B cell (primary cell): ENCODE data around the gene UGT2B17. TPM values are rescaled to one million over a fixed set of nuclear protein-coding genes. Genes with fewer than 3 reads are reported as not detected.
"Not testable (repeated sequence)": the region's sequence is repeated elsewhere in the genome, so short reads cannot be mapped to it uniquely, and the experiment has no call there.

Source experiments
- ATAC-seq: fragments of 200-7000 bp; cut with Tn5 transposase; one replicate; pipeline ENCODE4 v1.10.0; 2021; ENCODE audit warnings: low read depth, mild to moderate bottlenecking, moderate number of reproducible peaks, moderate library complexity
- CTCF ChIA-PET: fragments of 350-600 bp; sonication (Branson Sonifier 250); formaldehyde crosslinking; loops from one replicate; lab custom pipeline; 2021; ENCODE audit warnings: antibody characterized with exemption, inconsistent platforms; lab: Charles Lee
- POLR2A ChIA-PET: fragments of 350-600 bp; sonication (Branson Sonifier 250); formaldehyde crosslinking; loops from one replicate; lab custom pipeline; 2021; ENCODE audit warnings: antibody characterized with exemption; lab: Charles Lee
- DNase-seq: peaks from one replicate; pipeline ENCODE4 v3.0.0; 2013
- H2AFZ ChIP-seq: 2 replicates; pipeline ENCODE4 v1.6.1; 2012; ENCODE audit warnings: mild to moderate bottlenecking, low read depth, low read length; ENCODE audit not compliant: insufficient read depth, poor library complexity, severe bottlenecking
- H3K27ac ChIP-seq, 2 donors: 1 replicate in 1 of 2; 2 replicates in 1 of 2; pipeline ENCODE4 v1.5.1; 2012 to 2013; ENCODE audit warnings: low read length in 2 of 2, mild to moderate bottlenecking in 2 of 2, moderate library complexity in 1 of 2
- H3K27me3 ChIP-seq, 4 experiments: fragments of 200-600 bp in 1 of 4; sonication (generic) in 1 of 4; replicated peaks in 1 of 4; 1 replicate in 2 of 4; 2 replicates in 2 of 4; pipeline versions ENCODE4 v1.6.1 to v1.7.0; 2013 to 2016; ENCODE audit warnings: low read length in 3 of 4, mild to moderate bottlenecking in 2 of 4, mixed read lengths in 1 of 4, moderate library complexity in 1 of 4; ENCODE audit not compliant: insufficient read depth in 4 of 4, control insufficient read depth in 3 of 4; ENCODE audit errors: control extremely low read depth in 1 of 4
- H3K36me3 ChIP-seq, 2 experiments: replicated peaks in 1 of 2; 1 replicate in 1 of 2; 2 replicates in 1 of 2; pipeline versions ENCODE4 v1.6.1 to v1.7.1; 2013; ENCODE audit warnings: low read length in 1 of 2; ENCODE audit not compliant: insufficient read depth in 2 of 2, control insufficient read depth in 1 of 2; ENCODE audit errors: control extremely low read depth in 1 of 2, extremely low read depth in 1 of 2
- H3K4me1 ChIP-seq, 2 donors: fragments of 200-600 bp in 1 of 2; sonication (generic) in 1 of 2; 1 replicate in 1 of 2; 2 replicates in 1 of 2; pipeline versions ENCODE4 v1.5.1 to v1.6.1; 2013 to 2017; ENCODE audit warnings: low read length in 2 of 2; ENCODE audit not compliant: control insufficient read depth in 2 of 2, insufficient read depth in 2 of 2
- H3K4me2 ChIP-seq: replicated peaks from 2 replicates; pipeline ENCODE3; 2012; ENCODE audit warnings: mild to moderate bottlenecking, low read depth, low read length; ENCODE audit not compliant: poor library complexity, severe bottlenecking
- H3K4me3 ChIP-seq, 5 experiments: fragments of 200-600 bp in 1 of 5; sonication (generic) in 1 of 5; 1 replicate in 3 of 5; 2 replicates in 2 of 5; pipeline versions ENCODE4 v1.5.1 to v1.7.0; 2011 to 2016; ENCODE audit warnings: low read length in 4 of 5, mild to moderate bottlenecking in 4 of 5, low read depth in 2 of 5, control low read depth in 1 of 5, moderate library complexity in 1 of 5; ENCODE audit not compliant: insufficient read depth in 1 of 5; ENCODE audit errors: control extremely low read depth in 1 of 5, extremely low read depth in 1 of 5
- H3K79me2 ChIP-seq: fragments of 200-600 bp; sonication (generic); one replicate; pipeline ENCODE4 v1.6.0; 2016; ENCODE audit warnings: low read length; ENCODE audit not compliant: control insufficient read depth, insufficient read depth
- H3K9ac ChIP-seq: fragments of 200-600 bp; sonication (generic); 2 replicates; pipeline ENCODE4 v1.6.1; 2017; ENCODE audit warnings: mild to moderate bottlenecking, low read length, moderate library complexity
- H3K9me3 ChIP-seq, 3 donors: one replicate each; pipeline versions ENCODE4 v1.6.1 to v1.7.1; 2013; ENCODE audit warnings: low read length in 2 of 3; ENCODE audit not compliant: control insufficient read depth in 2 of 3, insufficient read depth in 1 of 3; ENCODE audit errors: control extremely low read depth in 1 of 3
- H4K20me1 ChIP-seq: 2 replicates; pipeline ENCODE4 v1.6.0; 2012; ENCODE audit warnings: mild to moderate bottlenecking, low read length; ENCODE audit not compliant: insufficient read depth, control insufficient read depth, poor library complexity, severe bottlenecking
- H3K27ac Mint-ChIP-seq: one replicate; pipeline ENCODE4 v1.8.0; 2021; ENCODE audit warnings: mixed read lengths
- H3K27me3 Mint-ChIP-seq: one replicate; pipeline ENCODE4 v1.8.0; 2021; ENCODE audit warnings: mixed read lengths
- H3K4me1 Mint-ChIP-seq: one replicate; pipeline ENCODE4 v1.8.0; 2021; ENCODE audit warnings: mixed read lengths
- H3K4me3 Mint-ChIP-seq: one replicate; pipeline ENCODE4 v1.8.0; 2021; ENCODE audit warnings: mixed read lengths
- H3K9me3 Mint-ChIP-seq: one replicate; pipeline ENCODE4 v1.8.0; 2022; ENCODE audit warnings: mixed read lengths; ENCODE audit not compliant: insufficient read depth
- EZH2 ChIP-seq: IDR thresholded peaks from 2 replicates; pipeline ENCODE4 v1.6.1; 2012; ENCODE audit warnings: borderline replicate concordance, low read depth, mild to moderate bottlenecking, moderate library complexity, low read length; ENCODE audit not compliant: insufficient read depth, poor library complexity, severe bottlenecking
- WGBS: methylation state at CpG from one replicate; pipeline ENCODE4 v1.1.5; 2013; ENCODE audit warnings: missing lambda C conversion rate; ENCODE audit not compliant: insufficient coverage; 5-methylcytosine and 5-hydroxymethylcytosine counted together
- intact Hi-C: fragments of 100-400 bp; cut with micrococcal nuclease; formaldehyde crosslinking; loops from one replicate; pipeline ENCODE4 v1.10.0; 2022
- polyA plus RNA-seq: library from polyadenylated mRNA; depleted of rRNA; stranded (reverse); fragments of >200 nt; gene quantifications from 2 replicates; pipeline ENCODE4 v1.2.3, GENCODE V29; 2012
- total RNA-seq, 2 donors: library from RNA; stranded (reverse); fragments of 120-200 nt in 1 of 2; gene quantifications; 1 replicate in 1 of 2; 2 replicates in 1 of 2; pipeline versions ENCODE4 v1.2.3 to v1.2.4, GENCODE V29; 2013 to 2022
- TF ChIP-seq, protein P1 (sequence below): fragments of 200-600 bp; IDR thresholded peaks from one replicate; pipeline ENCODE4 v1.8.0; 2022; ENCODE audit warnings: antibody characterized with exemption, mild to moderate bottlenecking

UGT2B17 gene
- total and polyA plus RNA-seq, 2 donors (not counting 1 experiment from before 2014, with no cell fraction given), result 0.52 TPM; not detected in 1

DNA sequence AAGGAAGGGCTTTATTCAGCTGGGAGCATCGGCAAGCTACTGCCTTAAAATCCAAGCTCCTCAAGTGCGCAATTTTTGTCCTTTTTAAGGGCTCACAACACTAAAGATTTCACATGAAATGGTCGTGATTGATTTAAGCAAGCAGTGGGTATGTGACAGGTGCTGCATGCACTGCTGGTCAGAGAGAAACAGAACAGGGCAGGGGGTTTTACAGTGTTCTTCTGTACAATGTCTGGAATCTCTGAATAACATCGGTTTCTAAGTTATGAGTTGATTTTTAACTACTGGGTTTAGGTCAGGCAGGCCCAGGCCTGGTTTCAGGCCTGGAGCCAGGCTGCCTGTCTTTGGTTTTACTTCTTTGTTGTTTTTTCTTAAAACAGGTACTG lies 6.0 kb downstream of the UGT2B17 start:
- H3K9ac ChIP-seq, result no peak overlapping the region
- Mint-ChIP-seq H3K4me3 (no peak overlapping the region), H3K27me3 (no peaks in the 10 kb centered on the region), H3K9me3 (no peaks in the 10 kb centered on the region), H3K27ac (peak overlapping the region; percentile 74), H3K4me1 (peaks cover 15% of the 10 kb centered on the region)
- TF ChIP-seq, protein P1, sequence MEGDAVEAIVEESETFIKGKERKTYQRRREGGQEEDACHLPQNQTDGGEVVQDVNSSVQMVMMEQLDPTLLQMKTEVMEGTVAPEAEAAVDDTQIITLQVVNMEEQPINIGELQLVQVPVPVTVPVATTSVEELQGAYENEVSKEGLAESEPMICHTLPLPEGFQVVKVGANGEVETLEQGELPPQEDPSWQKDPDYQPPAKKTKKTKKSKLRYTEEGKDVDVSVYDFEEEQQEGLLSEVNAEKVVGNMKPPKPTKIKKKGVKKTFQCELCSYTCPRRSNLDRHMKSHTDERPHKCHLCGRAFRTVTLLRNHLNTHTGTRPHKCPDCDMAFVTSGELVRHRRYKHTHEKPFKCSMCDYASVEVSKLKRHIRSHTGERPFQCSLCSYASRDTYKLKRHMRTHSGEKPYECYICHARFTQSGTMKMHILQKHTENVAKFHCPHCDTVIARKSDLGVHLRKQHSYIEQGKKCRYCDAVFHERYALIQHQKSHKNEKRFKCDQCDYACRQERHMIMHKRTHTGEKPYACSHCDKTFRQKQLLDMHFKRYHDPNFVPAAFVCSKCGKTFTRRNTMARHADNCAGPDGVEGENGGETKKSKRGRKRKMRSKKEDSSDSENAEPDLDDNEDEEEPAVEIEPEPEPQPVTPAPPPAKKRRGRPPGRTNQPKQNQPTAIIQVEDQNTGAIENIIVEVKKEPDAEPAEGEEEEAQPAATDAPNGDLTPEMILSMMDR, result no peak
- no peak for TF ChIP-seq EZH2
- H3K4me2 ChIP-seq, result no peak overlapping the region
- H2AFZ ChIP-seq, result no peak overlapping the region
- ChIA-PET POLR2A (no interaction called here), CTCF (no interaction called here)
- no peak overlapping the region for H3K4me3 ChIP-seq
- intact Hi-C loops, result loop anchor here (5.0 kb wide), 1 partner anchor 223 kb away; no protein-coding TSS in a partner anchor
- H3K27ac ChIP-seq, result no peak overlapping the region
- WGBS, result 73% methylated on average over 2 of the region's 4 CpGs
- peak; percentile 25 for DNase-seq
- ATAC-seq, result no peak
- no peaks in the 10 kb centered on the region for H3K79me2 ChIP-seq
- H3K4me1 ChIP-seq, result peaks cover 0 to 9% of the 10 kb centered on the region in 2 donors
- no peaks in the 10 kb centered on the region for H3K9me3 ChIP-seq
- H4K20me1 ChIP-seq, result no peaks in the 10 kb centered on the region
- H3K27me3 ChIP-seq, result no peaks in the 10 kb centered on the region
- H3K36me3 ChIP-seq, result no peaks in the 10 kb centered on the region

DNA sequence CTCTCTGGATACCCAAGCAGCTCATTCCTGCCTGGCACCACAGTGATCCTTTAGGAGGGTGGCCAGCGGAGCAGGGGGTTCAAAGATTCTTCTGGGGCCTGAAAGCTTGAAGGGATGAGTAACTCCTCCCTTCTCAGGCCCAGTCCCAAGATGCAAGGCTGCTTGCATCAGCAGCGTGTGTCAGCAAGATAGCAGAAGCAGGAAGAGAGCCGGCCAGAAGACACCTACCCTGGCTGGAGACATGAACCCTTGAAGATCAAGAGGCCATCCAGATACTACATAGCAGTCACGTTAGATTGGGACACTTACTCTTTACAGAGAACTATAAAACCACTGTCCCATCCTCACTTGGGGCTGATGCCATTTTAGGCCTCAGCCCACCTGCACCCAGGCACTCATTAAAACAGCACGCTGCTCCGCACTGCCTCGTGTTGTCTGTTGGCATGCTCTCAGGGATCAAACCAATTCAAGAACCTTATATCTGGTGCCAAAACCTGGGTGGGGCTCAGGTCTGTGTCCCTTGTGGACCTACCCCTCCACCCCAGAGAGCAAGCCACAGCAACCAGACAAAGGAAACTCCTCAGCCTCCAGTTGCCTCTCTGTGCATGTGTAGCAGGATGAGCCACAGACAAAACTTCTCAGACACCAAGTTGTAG lies 6.5 kb downstream of the UGT2B17 start:
- Histone ChIP-seq H3K4me2 (no peak overlapping the region), H2AFZ (no peak overlapping the region), H3K79me2 (no peaks in the 10 kb centered on the region), H3K36me3 (no peaks in the 10 kb centered on the region), H4K20me1 (no peaks in the 10 kb centered on the region), H3K9me3 (no peaks in the 10 kb centered on the region), H3K4me3 (no peak overlapping the region), H3K27ac (peak overlapping the region in 1 of 2 donors; percentile 15), H3K4me1 (peaks cover 0 to 9% of the 10 kb centered on the region in 2 donors), H3K9ac (no peak overlapping the region), H3K27me3 (no peaks in the 10 kb centered on the region)
- H3K4me1 Mint-ChIP-seq, result peaks cover 15% of the 10 kb centered on the region
- peak; percentile 24 for DNase-seq
- H3K9me3 Mint-ChIP-seq, result no peaks in the 10 kb centered on the region
- H3K27ac Mint-ChIP-seq, result peak overlapping the region; percentile 74
- TF ChIP-seq, protein P1, result no peak
- TF ChIP-seq EZH2, result no peak
- H3K4me3 Mint-ChIP-seq, result peak overlapping the region; percentile 10
- WGBS, result 86% methylated on average over 7 of the region's 7 CpGs
- ATAC-seq, result peak; percentile 14
- CTCF ChIA-PET, result no interaction called here
- H3K27me3 Mint-ChIP-seq, result no peaks in the 10 kb centered on the region
- POLR2A ChIA-PET, result no interaction called here
- intact Hi-C loops, result loop anchor here (5.0 kb wide), 1 partner anchor 222 kb away; no protein-coding TSS in a partner anchor

DNA sequence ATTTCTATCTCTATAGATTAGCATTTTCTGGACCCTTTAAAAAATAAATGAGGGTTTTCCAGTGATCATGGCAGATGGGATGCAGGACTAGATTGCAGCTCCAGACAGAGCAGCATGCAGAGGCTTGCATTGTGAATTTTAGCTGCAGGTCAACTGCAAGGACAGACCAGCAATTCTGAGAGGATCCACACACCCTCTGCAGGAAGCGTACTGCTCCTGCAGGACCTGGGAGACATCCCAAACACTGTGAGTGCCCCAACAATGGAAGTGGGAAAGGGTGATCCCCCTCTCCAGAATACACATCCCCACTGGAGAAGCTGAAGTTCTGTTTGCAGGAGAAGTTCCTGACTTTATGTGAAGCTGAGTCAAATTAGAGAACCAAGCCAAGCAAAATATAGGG lies 7.1 kb downstream of the UGT2B17 start:
- H3K9me3 Mint-ChIP-seq, H3K4me1 ChIP-seq, H3K79me2 ChIP-seq, H3K27ac ChIP-seq, H4K20me1 ChIP-seq, H3K27me3 ChIP-seq, H2AFZ ChIP-seq, H3K9me3 ChIP-seq, POLR2A ChIA-PET, intact Hi-C loops, H3K27me3 Mint-ChIP-seq, H3K4me2 ChIP-seq, H3K36me3 ChIP-seq, H3K27ac Mint-ChIP-seq, H3K4me3 Mint-ChIP-seq, DNase-seq, H3K4me3 ChIP-seq, CTCF ChIA-PET, H3K9ac ChIP-seq, ATAC-seq: not testable (repeated sequence)
- peaks cover 15% of the 10 kb centered on the region for H3K4me1 Mint-ChIP-seq
- WGBS, result no CpG with 5 or more reads among the region's 1 CpG
